Stimulated activated CD4-positive, alpha-beta T cell treated with anti-CD3 and anti-CD28 coated beads, Interleukin-1b, Interleukin-23, amount 100 ng/mL, for 4 hours (primary cell): ENCODE results near the gene ITK.
A peak's percentile ranks its signal among the peaks of the same experiment; 100 is the strongest.
"Not testable (repeated sequence)": the region's sequence is repeated elsewhere in the genome, so short reads cannot be mapped to it uniquely, and the experiment has no call there.

Source experiments
- DNase-seq, 2 donors: peaks; one replicate each; pipeline ENCODE4 v3.0.0-alpha.2; 2020; ENCODE audit warnings: low read depth in 2 of 2

The ITK gene

DNA sequence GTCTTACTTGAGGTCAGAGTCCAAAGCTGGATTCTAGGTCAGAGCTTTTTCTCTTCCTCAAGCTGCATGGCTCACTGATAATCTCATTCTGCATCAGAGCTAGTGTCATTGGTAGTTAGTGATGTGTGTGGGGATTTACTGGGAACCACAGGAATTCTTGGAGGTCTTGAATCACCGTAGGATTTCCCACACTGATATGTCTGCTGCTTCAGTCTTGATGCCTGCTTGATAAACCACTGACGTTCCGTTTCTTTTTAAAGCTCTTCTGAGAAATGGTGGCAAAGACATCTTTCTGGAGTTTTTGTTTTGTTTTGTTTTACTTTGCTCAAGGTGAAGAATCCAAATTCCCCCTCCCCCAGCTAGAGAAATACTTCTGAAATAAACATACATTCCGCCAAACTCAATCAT, 13.4 kb upstream of the ITK start:
- DNase-seq = no peak

DNA sequence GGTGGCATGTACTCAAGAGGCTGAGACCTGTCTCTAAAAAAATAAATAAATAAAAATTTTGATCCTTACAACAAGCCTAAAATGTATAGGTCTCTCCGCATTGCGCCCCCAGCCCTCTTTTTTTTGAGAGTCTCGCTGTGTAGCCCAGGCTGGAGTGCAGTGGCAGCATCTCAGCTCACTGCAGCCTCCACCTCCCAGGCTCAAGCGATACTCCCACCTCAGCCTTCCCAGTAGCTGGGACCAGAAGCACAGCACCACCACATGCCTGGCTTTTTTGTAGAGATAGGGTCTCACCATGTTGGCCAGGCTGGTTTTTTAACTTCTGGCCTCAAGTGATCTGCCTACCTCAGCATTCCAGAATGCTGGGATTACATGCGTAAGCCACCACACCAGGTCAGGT, 12.4 kb upstream of the ITK start:
- DNase-seq = no peak

DNA sequence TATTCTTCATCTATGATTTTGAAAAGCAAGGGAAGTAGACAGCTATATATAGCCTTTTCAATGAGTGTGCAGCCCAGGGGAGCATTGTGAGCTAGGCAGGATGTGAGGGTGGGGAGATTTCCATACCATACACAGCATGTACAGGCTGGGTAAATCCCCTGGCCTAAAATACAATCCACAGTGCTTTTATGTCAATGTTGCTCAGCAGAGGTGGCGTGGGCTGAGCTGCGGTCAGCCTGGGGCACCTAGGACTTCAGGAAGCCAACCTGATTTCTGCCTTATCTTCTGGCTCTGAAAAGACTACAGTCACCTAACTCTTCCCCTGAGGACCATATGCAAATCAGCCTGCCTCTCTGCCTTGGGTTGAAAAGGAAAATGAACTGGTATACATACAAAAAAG, 8.2 kb upstream of the ITK start:
- peak; percentile 74 to 76 for DNase-seq

DNA sequence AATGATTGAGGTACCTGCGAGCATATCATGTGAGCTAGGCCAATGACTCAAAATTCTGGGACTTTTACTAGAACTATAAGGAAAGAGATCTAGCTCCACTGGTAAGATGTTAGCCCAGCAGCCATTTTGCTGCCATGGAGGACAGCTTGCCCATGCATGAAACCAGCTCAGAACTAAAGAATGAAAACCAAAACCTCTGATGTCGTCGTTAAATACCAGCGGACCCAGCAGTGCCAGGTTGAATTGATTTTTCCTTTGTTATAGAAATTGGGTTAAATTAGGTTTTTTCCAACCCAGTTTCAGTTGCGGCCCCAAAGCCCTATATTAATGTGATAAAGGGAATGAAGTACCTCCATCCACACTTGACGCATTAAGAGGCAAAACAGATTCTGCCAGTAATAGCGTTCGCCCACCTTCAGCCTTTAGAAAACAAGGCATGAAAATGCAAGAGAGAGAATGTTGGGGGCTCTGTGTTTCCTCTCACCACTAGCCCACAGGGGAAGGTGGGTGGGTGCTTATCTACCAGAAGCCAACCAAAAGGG, 5.5 kb upstream of the ITK start:
- DNase-seq = no peak

DNA sequence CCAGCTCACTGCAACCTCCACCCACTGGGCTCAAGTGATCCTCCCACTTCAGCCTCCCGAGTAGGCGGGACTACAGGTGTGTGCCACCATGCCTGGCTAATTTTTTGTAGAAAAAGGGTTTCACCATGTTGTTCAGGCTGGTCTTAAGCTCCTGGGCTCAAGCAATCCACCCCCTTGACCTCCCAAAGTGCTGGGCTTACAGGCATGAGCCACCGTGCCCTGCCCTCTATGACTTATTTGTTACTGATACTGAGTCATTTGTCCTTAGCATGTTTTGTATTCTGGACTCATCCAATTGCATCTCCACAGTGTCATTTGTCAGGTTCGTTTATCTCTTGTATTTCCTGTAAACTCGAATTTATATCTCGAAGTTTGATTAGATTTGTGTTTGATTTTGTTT, 2.7 kb upstream of the ITK start:
- DNase-seq = no peak

DNA sequence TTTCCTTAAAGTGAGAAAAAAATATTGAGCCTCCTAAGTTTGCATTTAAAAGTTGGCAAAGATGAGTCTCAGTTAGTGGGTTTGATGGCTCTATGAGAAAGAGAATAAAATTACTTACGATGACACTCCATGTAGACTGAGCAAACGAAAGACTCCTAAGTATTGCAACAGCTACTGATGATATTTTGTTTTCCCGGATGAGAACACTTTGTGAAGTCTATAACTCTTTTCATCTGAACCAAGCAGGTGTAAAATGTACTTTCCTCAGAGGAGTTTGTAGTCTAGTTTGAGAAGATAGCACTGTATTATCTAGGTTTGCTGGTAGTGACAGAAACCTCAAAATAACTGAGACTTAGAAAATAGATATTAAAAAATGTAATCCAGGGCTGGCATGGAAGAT, 1.7 kb upstream of the ITK start:
- no peak for DNase-seq

DNA sequence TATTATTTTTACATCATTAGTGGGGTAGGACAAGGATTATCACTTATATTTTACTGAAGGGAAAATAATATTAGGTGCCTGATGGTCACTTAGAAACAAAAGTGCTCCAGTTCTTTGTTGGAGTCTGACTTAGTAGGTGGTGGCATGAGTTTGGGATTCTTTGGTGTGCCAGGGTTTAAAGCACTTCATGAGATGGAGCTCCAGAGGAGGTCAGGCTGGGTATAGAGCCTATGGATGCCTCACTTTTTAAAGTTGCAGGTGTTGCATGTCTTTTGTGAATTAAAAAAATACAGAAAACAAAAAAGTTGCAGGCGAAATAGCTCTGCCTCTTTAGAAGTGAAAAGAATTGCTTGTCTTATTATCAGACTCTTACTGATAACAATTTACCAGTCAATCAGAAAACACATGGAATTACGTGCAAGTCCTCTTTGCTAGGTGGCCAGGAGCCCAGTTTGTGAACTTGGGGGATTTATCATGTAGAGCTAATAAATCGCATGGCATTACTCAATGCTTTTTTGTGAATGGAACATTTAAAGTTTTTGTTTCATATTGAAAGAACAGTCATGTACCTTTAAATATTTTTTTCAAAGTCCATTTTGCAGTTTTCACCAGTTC, 1.6 kb downstream of the ITK start:
- DNase-seq = no peak

DNA sequence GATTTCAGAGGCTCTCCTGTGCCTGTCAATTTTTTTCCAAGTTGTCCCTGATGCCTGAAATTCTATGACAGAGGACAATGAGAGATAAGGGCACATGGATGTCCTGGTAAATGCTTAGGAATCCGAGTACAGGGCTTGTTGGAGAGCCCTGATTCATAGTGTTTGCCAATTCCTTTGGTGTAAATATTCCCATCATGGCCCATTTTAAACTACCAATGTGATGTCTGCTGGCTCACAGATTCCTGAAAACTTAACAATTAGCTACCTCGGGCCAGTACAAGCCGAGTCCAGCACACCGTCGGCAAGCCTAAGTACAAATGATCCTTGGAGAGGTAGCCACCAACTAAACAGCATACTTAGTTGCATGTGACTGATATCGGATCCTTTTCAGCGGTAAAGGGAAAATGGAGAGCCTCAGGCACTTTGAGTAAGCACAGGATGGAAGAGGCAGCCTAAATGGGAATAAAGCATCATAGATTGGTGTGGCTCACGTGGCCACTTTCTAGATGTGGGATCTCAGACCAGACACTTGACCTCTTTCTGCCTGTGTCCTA, 3.6 kb downstream of the ITK start:
- DNase-seq = no peak

DNA sequence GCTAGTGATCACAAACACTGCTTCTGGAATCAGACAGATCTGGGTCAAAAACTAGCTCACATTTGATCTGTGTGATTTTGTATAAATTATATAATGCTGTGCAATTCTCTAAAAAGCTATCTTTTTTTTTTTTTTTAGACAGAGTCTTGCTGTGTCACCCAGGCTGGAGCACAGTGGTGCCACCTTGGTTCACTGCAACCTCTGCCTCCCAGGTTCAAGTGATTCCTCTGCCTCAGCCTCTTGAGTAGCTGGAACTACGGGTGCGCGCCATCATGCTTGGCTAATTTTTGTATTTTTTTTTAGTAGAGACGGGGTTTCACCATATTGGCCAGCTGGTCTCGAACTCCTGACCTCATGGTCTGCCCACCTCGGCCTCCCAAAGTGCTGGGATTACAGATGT, 4.5 kb downstream of the ITK start:
- DNase-seq = not testable (repeated sequence)

DNA sequence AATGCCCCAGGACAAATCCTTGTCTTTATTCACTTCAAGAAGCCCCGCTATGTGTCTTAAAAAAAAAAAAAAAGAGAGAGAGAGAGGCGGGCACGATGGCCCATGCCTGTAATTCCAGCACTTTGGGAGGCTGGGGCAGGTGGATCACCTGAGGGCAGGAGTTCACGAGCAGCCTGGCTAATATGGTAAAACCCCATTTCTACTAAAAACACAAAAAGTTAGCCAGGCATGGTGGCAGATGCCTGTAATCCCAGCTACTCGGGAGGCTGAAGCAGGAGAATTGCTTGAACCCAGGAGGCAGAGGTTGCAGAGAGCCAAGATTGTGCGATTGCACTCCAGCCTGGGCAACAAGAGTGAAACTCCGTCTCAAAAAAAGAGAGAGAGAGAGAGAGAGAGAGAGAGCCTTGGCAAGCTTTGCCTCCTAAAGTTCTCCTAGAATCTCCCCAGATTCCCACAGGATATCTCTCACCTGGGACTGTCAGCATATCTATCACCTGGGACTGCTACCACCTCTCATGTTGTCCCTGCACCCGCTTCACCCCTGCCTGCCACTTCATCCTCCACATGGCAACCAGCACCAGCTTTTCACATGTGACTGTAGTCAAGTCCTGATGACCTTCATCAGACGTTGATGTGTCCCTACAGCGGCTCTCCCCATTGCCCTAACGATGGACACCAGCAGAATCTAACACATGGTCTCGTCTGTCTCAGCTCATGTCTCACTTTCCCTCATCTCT, 5.8 kb downstream of the ITK start:
- no peak for DNase-seq

DNA sequence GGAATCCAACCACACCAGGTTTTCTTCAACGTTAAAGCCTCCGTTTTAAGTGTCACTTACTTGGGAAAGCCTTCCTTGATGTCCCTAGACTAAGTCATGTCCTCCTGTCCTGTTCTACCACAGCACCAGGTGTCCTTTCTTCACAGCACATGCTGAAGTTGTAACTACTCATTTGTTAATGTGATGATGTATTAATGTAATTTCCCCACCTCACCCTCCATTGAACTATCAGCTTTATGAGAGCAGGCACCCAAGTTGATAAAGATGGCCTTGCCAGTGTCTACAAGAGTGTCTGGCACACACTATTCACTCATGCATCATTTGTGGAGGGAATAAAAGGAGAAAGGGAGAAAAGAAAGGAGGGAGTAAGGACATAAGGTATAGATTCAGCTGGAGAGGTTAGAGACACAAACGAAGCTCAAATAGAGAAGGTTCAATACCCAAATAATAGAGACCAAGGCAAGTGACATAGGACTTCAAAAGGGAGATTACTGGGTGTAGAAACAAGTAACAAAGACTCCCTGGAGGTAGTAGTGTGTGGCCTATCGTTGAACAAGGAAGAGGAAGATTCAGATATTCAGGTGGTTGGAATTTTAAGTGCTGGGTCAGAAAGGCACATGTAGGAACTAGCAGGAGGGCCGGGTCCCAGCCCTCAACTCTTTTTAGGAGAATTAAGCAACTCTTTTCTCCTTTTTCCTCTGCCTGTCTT, 6.6 kb downstream of the ITK start:
- DNase-seq = no peak

DNA sequence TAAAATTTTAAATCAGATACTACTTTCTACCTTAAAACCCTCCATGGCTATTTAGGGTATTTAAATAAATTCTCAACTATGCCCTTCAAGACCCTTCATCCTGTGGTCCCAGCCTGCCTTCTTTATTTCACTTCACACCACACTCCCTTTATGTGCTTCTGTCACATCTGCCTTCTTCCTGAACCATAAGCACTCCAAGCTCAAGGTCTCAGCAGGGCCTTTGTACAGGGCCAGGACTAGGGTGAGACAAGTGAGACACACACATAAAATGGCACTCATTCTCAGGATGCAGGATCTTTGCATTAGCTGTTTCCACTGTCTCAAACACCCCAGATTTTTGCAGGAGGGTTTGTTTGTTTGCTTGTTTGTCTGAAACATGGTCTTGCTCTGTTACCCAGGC, 7.6 kb downstream of the ITK start:
- no peak for DNase-seq

DNA sequence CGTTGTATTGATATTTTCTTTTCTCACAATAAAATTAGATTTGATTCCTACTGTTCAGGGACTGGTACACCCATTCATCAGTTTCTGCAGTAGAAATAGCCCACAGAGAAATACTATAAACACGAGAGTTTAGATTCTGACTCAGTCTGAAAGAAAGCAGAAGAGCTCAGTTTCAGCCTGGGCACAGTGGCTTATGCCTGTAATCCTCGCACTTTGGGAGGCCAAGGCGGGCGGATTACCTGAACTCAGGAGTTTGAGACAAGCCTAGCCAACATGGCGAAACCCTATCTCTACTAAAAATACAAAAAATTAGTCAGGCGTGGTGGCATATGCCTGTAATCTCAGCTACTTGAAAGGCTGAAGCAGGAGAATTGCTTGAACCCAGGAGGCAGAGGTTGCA, 8.6 kb downstream of the ITK start:
- peak in 1 of 2 donors; percentile 36 for DNase-seq

DNA sequence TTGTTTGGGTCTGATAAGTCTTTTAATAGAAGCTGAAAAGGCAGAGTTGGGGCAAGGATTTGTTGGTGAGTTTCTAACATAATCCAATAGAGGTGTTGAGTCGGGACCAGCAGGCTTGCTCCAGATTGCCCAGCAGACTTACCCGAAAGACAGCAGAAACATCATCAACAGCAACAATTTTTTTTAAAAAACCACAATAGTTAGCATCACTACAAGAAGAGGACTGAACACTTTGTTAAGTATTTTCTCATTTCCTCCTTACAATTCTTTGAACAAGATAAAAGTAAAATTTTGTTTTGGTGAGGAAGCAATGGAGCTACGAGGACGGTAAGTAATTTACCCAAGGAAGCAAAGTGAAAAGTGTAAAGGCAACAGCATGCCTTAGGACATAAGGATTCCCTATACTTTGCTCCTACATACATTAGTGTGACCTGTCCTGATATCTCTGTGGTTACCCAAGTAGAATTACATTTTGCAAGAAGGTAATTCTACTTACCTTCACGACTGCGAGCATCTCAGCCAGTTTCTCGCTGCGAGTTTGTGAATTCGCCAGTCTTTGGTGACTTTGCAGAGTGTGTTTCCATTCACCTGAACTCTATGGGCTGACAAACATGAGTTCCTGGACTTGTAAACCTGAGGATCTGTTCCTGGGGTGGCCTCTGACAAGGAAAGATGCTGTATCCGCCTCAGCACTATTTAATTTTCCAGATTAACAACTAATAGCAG, 13.2 kb downstream of the ITK start:
- DNase-seq = no peak

DNA sequence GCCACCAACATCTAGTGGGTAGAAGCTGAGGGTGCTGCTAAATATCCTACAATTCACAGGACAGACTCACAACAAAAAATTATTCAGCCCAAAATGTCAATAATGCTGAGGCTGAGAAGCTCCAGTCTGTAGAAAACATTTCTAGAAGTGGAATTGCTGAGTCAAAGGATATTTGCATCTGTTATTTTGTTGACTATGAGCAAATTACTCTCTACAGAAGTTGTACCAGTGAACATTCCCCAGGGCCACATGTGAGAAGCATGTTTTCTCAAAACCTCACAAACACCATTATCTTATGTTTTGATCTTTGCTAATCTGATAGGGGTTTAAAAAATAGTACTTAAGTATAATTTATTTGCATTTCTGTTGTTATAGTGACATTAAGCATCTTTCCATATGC, 15.4 kb downstream of the ITK start:
- no peak for DNase-seq

DNA sequence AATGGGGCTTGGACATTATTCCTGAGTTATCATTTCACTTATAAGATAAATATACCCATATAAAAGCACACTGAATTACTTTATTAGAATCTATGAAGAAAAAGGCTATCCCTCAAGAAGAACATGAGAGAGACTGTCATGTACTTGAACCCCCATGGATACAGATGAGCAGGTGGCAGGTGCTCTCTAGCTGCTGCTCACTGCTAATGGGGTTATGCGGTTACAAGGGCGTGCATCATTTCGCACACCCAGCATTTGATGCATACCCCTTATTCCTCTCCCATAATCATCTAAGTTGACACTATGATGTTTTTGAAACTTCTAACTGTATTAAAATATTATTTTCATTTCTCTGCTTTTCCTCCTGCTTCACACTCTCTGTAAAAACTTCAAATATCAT, 16.4 kb downstream of the ITK start:
- no peak for DNase-seq

DNA sequence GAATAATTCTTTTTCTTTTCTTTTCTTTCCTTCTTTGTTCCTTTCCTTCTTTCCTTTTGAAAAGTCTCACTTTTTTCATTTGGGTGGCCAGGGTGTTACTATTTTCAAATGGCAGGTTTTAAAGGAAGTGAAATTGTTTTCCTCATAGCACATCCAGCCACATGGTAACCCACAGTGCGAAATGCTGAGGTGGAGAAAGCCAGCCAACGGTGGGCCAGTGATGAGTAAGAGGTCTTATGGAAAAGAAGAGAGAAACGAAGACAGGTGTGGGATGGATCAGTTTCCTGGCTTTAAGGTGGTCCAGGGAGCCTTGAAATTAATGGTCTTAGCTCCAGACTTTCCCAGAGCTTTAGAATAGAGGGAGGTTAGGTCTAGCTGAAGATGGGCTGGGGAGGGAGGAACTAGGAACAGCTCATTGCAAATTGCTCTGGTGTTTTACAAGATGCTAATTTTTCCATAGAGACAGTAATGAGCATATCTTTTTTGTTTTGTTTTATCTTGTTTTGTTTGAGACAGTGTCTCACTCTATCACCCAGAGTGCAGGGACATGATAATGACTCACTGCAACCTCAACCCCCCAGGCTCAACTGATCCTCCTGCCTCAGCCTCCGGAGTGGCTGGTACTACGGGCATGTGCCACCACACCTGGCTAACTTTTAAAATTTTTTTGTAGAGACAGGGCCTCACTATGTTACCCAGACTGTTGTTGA, 17.8 kb downstream of the ITK start:
- no peak for DNase-seq

DNA sequence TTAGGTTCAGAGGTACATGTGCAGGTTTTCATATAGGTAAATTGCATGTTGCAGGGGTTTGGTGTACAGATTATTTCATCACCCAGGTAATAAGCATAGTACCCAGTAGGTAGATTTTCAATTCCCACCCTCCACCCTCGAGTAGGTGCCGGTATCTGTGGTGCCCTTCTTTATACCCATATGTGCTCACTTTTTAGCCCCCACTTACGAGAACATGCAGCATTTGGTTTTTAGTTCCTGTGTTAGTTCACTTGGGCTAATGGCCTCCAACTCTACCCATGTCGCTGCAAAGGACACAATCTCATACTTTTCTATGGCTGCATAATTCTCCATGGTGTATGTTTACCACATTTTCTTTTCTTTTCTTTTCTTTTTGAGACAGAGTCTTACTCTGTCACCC, 21.2 kb downstream of the ITK start:
- DNase-seq = no peak

DNA sequence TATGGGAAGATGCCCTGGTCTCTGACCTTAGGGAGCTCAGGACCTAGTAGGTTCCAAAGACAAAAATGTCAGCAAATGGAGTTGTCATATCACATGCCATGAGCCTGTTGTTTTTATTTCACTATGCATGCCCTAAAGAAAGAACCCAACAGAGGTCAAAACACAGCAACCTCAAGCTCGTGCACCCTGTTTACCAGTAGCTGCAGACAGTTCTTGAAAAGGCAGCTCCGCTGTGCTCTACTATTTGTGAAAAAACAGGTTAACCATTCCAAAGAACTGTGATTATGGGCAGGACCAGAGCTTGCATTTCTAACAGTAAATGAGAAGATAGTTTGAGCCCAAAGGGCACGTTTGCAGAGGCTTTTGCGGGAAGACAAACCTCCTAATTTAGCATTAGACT, 22.8 kb downstream of the ITK start:
- DNase-seq = no peak

DNA sequence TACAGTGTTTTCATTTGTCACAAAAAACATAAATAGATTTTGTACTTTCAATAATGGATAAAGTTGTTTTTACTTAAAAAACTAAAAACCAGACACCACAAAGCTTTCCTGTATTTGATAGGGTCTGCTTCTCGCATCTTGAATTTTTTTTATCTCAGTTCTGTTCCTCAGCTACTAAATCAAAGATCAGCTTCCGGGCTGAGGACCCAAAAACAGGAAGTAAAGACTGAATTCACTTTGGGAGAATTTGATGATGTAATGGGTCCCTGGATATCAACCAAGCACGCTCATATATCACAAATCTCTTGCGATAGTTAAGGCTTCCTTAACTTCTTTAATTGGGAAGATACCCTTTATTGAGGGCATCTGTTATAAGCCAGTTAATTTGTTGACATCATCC, 24.1 kb downstream of the ITK start:
- DNase-seq = no peak

DNA sequence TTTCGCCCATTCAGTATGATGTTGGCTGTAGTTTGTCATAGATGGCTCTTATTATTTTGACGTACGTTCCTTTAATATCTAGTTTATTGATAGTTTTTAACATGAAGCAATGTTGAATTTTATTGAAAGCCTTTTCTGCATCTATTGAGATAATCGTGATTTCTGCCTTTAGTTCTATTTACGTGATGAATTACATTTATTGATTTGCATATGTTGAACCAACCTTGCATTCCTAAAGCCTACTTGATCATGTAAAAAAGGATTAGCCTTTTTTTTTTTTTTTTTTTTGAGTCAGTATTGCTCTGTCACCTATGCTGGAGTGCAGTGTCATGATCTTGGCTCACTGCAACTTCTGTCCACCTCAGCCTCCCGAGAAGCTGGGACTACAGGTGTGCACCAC, 25.1 kb downstream of the ITK start:
- DNase-seq = no peak
